ENCODE data around the gene TMEM250. TPM values are rescaled to one million over a fixed set of nuclear protein-coding genes. Genes with fewer than 3 reads are reported as not detected.

Gene TMEM250
- total RNA-seq, 1 experiment from 2014 or later = 37.5 TPM

GRCh38 chr9:136114610-136115009 lies 4.1 kb downstream of the TMEM250 start (continued):
- no peak for TF ChIP-seq CTCF (IDR thresholded peaks at IDR 0.05 in 2 of 3, conservative IDR thresholded peaks at IDR 0.05 in 1 of 3; ENCODE audit: borderline replicate concordance in 1 of 3, insufficient read depth in 1 of 3, low read depth in 2 of 3, low read length in 2 of 3)
- TF ChIP-seq POLR2A (IDR thresholded peaks at IDR 0.05; ENCODE audit: borderline replicate concordance, extremely low read depth, insufficient read depth, insufficient read length) = no peak

GRCh38 chr9:136112541-136112940 lies 6.1 kb downstream of the TMEM250 start:
- ChIA-PET CTCF (no interaction called here), POLR2A (no interaction called here)

More at GRCh38 chr9:136112541-136112940, 6.1 kb downstream of the TMEM250 start:
- BruUV-seq (replicated peaks) = no TSS peak
- H3K4me3 ChIP-seq (replicated peaks in 1 of 2; ENCODE audit: low read depth in 1 of 2, low read length in 2 of 2) = no peak overlapping the region
- DNase-seq (ENCODE audit: low read depth, low spot score) (no peak), ATAC-seq (no peak)
- RAD21 ChIA-PET (ENCODE audit: low non-redundant PET in 1 of 2, low total read pairs in 2 of 2, uncharacterized antibody in 2 of 2, unreplicated experiment in 2 of 2) = no interaction called here
- H2AFZ ChIP-seq (ENCODE audit: low read depth, low read length, poor library complexity, severe bottlenecking) = no peak overlapping the region
- no peak overlapping the region for H3K27ac ChIP-seq (ENCODE audit: low read depth, low read length)
- peaks cover 36 to 75% of the 10 kb centered on the region in 2 experiments for H3K4me1 ChIP-seq (ENCODE audit: control insufficient read depth in 1 of 2, insufficient read depth in 2 of 2, low read length in 2 of 2)
- no peaks in the 10 kb centered on the region for H4K20me1 ChIP-seq (ENCODE audit: insufficient read depth)
- no peaks in the 10 kb centered on the region for H3K27me3 ChIP-seq (ENCODE audit: insufficient read depth, low read length)
- no peaks in the 10 kb centered on the region for H3K9me3 ChIP-seq (ENCODE audit: control insufficient read depth in 1 of 2, insufficient read depth in 1 of 2, low read depth in 1 of 2, low read length in 2 of 2)
- no peaks in the 10 kb centered on the region for H3K9me2 ChIP-seq (ENCODE audit: insufficient read depth)
- peaks cover 12% of the 10 kb centered on the region; the same call in 1 of the 2 replicates for H3K79me2 ChIP-seq (ENCODE audit: insufficient read depth, low read length)
- H3K36me3 ChIP-seq (ENCODE audit: control insufficient read depth in 1 of 2, insufficient read depth in 2 of 2, low read length in 2 of 2) = no peaks in the 10 kb centered on the region
- H3K4me2 ChIP-seq (ENCODE audit: low read length) = no peak overlapping the region
- TF ChIP-seq ELF1 (IDR thresholded peaks at IDR 0.05; ENCODE audit: borderline replicate concordance, low read depth) (no peak), SIN3A (IDR thresholded peaks at IDR 0.05; ENCODE audit: low read depth) (no peak), ZNF274 (IDR thresholded peaks at IDR 0.05; ENCODE audit: low read depth, low read length) (no peak), JUND (IDR thresholded peaks at IDR 0.05) (no peak), SRF (IDR thresholded peaks at IDR 0.05; ENCODE audit: low read depth) (no peak), ATF3 (IDR thresholded peaks at IDR 0.05) (no peak), ZFX (IDR thresholded peaks at IDR 0.05) (no peak)
- TF ChIP-seq, protein P1, sequence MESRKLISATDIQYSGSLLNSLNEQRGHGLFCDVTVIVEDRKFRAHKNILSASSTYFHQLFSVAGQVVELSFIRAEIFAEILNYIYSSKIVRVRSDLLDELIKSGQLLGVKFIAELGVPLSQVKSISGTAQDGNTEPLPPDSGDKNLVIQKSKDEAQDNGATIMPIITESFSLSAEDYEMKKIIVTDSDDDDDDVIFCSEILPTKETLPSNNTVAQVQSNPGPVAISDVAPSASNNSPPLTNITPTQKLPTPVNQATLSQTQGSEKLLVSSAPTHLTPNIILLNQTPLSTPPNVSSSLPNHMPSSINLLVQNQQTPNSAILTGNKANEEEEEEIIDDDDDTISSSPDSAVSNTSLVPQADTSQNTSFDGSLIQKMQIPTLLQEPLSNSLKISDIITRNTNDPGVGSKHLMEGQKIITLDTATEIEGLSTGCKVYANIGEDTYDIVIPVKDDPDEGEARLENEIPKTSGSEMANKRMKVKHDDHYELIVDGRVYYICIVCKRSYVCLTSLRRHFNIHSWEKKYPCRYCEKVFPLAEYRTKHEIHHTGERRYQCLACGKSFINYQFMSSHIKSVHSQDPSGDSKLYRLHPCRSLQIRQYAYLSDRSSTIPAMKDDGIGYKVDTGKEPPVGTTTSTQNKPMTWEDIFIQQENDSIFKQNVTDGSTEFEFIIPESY (IDR thresholded peaks at IDR 0.05; ENCODE audit: extremely low read depth, insufficient replicate concordance, low read length) = no peak
- intact Hi-C loops (cut with micrococcal nuclease) = no loop called here
- H3K9ac ChIP-seq (ENCODE audit: low read length) = no peak overlapping the region
